Mucosa of descending colon (tissue), 3 donors: ENCODE results near the gene LRRC8D. TPM values are rescaled to one million over a fixed set of nuclear protein-coding genes. Genes with fewer than 3 reads are reported as not detected.
A peak's percentile ranks its signal among the peaks of the same experiment; 100 is the strongest.

Experiments used
- ATAC-seq: fragments of 200-7000 bp; cut with Tn5 transposase; one replicate; pipeline ENCODE4 v1.9.1; 2020; ENCODE audit warnings: mild to moderate bottlenecking, moderate library complexity
- DNase-seq, 3 donors: peaks; one replicate each; pipeline ENCODE4 v3.0.0-alpha.2; 2020
- H3K36me3 ChIP-seq: fragments of 200-600 bp; one replicate; pipeline ENCODE4 v1.8.0; 2021; ENCODE audit warnings: low read depth, mild to moderate bottlenecking
- H3K4me1 ChIP-seq: fragments of 200-600 bp; one replicate; pipeline ENCODE4 v1.8.0; 2021; ENCODE audit warnings: low read depth, mild to moderate bottlenecking
- H3K4me3 ChIP-seq: fragments of 200-600 bp; one replicate; pipeline ENCODE4 v1.8.0; 2021; ENCODE audit warnings: mild to moderate bottlenecking
- H3K9me3 ChIP-seq: fragments of 200-600 bp; one replicate; pipeline ENCODE4 v1.8.0; 2021; ENCODE audit warnings: mild to moderate bottlenecking
- CTCF ChIP-seq: fragments of 200-600 bp; IDR thresholded peaks from one replicate; pipeline ENCODE4 v1.8.0; 2022; ENCODE audit warnings: antibody characterized with exemption, mild to moderate bottlenecking
- intact Hi-C, 2 donors: fragments of 100-400 bp; cut with DNase I in 1 of 2; cut with micrococcal nuclease in 1 of 2; formaldehyde crosslinking; loops; one replicate each; pipeline versions ENCODE4 v1.11.0 to v1.11.1; 2022; cut with DNase I, micrococcal nuclease
- total RNA-seq, 3 donors: library from RNA; stranded (reverse); fragmentation: NEBNext Ultra II Directional in 2 of 3; extraction: Animal tissue kit (Norgen Biotek cat#: 25700) in 2 of 3; gene quantifications; one replicate each; pipeline versions ENCODE4 v1.2.1 to v1.2.4, GENCODE V29; 2021 to 2023
- donor health status: DM: no; HTN: no; CAD: no; lungs with moderate emphysema.
- donor health status: DM: no; HTN: no; CAD: no.
- donor health status: DM: no; HTN: yes; CAD: no.

LRRC8D gene
- total RNA-seq, 3 donors from 2014 or later, result 22.8 to 43.3 (median 39.6) TPM

- no peak for DNase-seq
- intact Hi-C loops, result no loop called here
- no peak overlapping the region for H3K4me3 ChIP-seq
- no peak for ATAC-seq
- H3K4me1 ChIP-seq, result no peaks in the 10 kb centered on the region
- TF ChIP-seq CTCF, result no peak
- no peaks in the 10 kb centered on the region for H3K9me3 ChIP-seq
- H3K36me3 ChIP-seq, result no peaks in the 10 kb centered on the region
Observed at GRCh38 chr1:89884718-89885596, 64.1 kb downstream of the LRRC8D start.

- peak; percentile 60 for ATAC-seq
- Histone ChIP-seq H3K4me3 (no peak overlapping the region), H3K9me3 (no peaks in the 10 kb centered on the region), H3K36me3 (no peaks in the 10 kb centered on the region), H3K4me1 (no peaks in the 10 kb centered on the region)
- TF ChIP-seq CTCF, result no peak
- intact Hi-C loops, result no loop called here
- no peak for DNase-seq
Observed at GRCh38 chr1:89887270-89887669, 66.4 kb downstream of the LRRC8D start.

- Histone ChIP-seq H3K4me1 (no peaks in the 10 kb centered on the region), H3K36me3 (no peaks in the 10 kb centered on the region), H3K9me3 (no peaks in the 10 kb centered on the region), H3K4me3 (no peak overlapping the region)
- no peak for ATAC-seq
- TF ChIP-seq CTCF, result no peak
- no peak for DNase-seq
- intact Hi-C loops, result no loop called here
Observed at GRCh38 chr1:89887713-89888112, 66.9 kb downstream of the LRRC8D start.

DNA sequence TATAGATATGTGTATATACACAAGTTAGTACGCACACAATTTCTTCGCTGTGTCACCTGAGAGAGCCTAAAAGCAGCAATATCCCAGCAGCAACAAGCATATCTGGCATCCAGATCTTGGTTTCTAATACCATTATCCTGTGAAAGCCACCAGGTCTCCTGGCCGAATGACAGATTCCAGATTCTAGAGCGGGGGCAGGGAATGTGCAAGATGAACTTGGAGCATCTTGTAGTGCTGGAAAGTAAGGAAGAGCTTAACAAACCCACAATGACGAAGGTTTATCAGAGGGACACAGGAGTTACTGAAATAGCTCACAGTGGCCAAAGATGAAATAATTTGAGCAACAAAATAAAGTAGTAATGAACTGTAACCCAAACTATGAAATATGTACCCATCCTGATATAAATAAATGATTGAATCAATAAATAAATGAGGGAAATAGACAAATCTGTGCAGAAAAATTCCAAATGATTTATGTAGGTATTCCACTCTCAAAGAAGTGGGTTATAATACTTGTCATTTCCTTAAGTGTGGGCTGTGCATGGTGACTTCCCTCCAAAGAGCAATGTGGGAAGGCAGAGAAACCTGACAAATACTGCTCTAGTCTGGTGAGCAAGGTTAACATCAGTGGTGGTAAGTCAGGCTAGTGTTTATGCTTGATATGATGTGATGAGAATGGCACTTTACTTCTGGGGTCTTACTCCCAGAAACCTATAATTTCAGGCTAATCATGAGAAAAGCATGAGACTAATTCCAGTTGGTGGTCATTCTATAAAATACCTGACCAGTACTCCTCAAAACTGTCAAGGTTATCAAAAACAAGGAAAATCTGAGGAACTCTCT lies 67.9 kb downstream of the LRRC8D start:
- H3K9me3 ChIP-seq, result no peaks in the 10 kb centered on the region
- TF ChIP-seq CTCF, result no peak
- no peak for ATAC-seq
- no peaks in the 10 kb centered on the region for H3K36me3 ChIP-seq
- no peak overlapping the region for H3K4me3 ChIP-seq
- no peak for DNase-seq
- H3K4me1 ChIP-seq, result no peaks in the 10 kb centered on the region
- intact Hi-C loops, result no loop called here

- no peak overlapping the region for H3K4me3 ChIP-seq
- H3K36me3 ChIP-seq, result no peaks in the 10 kb centered on the region
- DNase-seq (no peak), ATAC-seq (no peak)
- H3K4me1 ChIP-seq, result no peaks in the 10 kb centered on the region
- TF ChIP-seq CTCF, result no peak
- H3K9me3 ChIP-seq, result no peaks in the 10 kb centered on the region
- intact Hi-C loops, result no loop called here
Observed at GRCh38 chr1:89889323-89889615, 68.4 kb downstream of the LRRC8D start.
